GM18526 (cell line): Measurements from ENCODE around the gene RCN2.

Experiments
- POLR2A ChIP-seq: IDR thresholded peaks from 3 replicates; pipeline ENCODE4 v1.6.1; 2011; ENCODE audit not compliant: insufficient read length; ENCODE audit errors: extremely low read depth

The RCN2 gene

GRCh38 chr15:76932135-76932966 is 802 bp downstream of the RCN2 start:
- no peak for TF ChIP-seq POLR2A

DNA sequence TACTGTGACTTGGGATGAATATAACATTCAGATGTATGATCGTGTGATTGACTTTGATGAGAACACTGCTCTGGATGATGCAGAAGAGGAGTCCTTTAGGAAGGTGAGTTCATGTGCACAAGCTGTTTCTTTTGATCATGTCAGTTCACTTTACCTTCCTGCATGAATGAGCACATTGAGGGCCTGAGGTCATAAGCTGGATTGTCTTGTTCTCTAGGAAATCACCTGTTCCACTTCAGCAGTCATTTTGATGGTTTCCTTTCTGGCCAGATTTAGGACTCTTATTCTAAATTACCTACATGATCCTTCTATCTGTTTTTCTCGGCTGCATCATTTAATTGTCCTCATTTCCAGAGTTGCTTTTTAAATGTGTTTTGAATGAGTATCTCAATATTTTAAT is 4.1 kb downstream of the RCN2 start:
- TF ChIP-seq POLR2A = no peak

- no peak for TF ChIP-seq POLR2A
Measured at GRCh38 chr15:76936671-76937070, 5.1 kb downstream of the RCN2 start.

DNA sequence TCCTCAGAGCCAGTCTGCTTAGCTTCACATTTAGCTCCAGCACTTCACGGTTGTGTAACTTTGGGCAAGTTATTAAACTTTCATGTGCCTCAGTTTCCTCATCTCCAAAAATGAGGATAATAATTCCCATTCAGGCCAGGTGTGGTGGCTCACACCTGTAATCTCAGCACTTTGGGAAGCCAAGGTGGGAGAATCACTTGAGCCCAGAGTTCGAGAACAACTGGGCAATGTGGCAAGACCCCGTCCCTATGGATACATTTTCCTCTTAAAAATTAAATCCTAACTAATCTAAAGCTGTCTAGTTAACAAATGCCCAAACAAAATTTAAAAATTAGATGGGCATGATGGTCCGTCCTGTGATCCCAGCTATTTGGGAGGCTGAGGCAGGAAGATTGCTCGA is 7.2 kb downstream of the RCN2 start:
- no peak for TF ChIP-seq POLR2A

DNA sequence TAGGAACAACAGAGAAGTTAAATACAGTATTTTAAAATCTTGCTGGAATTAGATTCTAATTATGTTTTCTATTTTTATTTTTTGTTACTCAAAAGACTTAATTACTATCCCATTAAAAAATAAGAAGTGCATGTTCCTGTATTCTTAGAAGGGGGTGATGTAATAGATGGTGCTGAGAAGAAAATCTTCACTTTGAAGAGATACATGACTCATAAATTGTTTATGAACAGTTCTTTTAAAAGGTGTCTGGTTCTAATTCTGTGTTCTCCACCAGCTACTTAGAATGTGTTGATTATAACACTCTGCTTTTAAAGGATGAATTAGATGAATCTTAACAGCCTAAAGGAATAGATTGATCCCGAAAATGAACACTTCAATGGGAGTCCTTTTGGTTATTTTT is 8.2 kb downstream of the RCN2 start:
- no peak for TF ChIP-seq POLR2A

DNA sequence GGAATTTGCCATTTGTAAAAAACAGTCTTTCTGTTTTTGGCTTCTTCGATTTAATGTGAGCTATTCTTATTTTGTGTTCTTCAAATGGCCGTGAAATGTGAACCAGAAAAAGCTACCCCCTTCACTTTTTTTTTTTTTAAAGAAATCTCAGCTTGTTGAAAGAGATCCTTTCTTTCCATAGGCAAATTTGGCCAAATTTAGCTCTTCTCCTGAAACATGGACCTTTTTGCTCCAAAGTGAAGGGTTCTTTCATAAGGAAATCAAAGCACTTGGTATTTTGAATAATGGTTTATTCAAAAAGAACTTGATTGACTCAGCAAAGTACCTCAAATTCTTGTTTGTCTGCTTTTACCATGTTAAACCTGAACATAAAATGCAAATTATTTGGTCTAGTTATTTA is 10.1 kb downstream of the RCN2 start:
- no peak for TF ChIP-seq POLR2A

- TF ChIP-seq POLR2A = no peak
Measured at GRCh38 chr15:76942331-76942730, 10.8 kb downstream of the RCN2 start.

DNA sequence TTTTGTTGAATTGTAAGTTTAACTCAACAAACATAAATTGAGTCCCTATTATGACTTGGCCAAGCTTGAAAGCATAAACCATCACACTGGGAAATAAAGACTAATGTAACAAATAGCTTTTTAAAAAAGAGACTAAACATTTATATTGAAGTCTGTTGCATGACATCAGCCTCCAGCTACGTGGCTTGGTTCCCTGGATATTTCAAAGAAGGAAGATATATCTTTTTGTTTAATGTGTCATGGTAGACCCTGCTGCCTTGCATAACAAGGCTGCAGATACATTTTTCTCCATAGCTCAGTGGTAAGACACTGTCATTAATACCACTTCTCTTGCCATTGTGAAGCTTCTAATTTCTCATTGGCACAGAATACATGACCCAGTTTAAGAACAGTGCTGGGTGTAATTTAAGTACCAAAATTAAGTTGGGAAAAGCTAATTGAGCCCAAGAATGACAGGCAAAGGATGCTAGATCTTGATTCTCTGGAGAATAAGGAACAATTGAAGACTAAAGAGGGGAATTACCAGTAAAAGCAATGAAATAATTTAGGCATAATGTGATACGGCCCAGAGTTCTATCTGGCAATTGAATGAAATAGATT is 14.0 kb downstream of the RCN2 start:
- no peak for TF ChIP-seq POLR2A

DNA sequence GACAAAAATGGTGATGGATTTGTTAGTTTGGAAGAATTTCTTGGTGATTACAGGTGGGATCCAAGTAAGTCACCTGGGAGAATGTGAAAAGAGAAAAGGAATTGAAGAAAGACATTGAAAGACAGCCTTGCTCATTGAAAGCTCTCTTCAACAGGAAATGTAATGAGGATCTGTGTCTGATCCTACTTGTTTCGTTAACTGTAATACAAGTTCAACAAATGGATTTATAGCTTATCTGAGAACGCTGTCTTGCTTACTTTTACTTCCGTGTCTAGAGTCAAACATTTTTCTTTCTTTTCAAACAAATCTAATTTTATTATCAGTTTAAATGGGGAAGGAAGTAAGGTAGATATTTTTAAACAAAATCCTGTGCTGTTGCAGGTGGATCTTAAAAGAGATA is 15.9 kb downstream of the RCN2 start:
- no peak for TF ChIP-seq POLR2A

- no peak for TF ChIP-seq POLR2A
Measured at GRCh38 chr15:76951220-76951619, 19.7 kb downstream of the RCN2 start.

- no peak for TF ChIP-seq POLR2A
Measured at GRCh38 chr15:76953913-76954312, 22.4 kb downstream of the RCN2 start.

- TF ChIP-seq POLR2A = no peak
Measured at GRCh38 chr15:76954744-76955143, 23.2 kb downstream of the RCN2 start.

DNA sequence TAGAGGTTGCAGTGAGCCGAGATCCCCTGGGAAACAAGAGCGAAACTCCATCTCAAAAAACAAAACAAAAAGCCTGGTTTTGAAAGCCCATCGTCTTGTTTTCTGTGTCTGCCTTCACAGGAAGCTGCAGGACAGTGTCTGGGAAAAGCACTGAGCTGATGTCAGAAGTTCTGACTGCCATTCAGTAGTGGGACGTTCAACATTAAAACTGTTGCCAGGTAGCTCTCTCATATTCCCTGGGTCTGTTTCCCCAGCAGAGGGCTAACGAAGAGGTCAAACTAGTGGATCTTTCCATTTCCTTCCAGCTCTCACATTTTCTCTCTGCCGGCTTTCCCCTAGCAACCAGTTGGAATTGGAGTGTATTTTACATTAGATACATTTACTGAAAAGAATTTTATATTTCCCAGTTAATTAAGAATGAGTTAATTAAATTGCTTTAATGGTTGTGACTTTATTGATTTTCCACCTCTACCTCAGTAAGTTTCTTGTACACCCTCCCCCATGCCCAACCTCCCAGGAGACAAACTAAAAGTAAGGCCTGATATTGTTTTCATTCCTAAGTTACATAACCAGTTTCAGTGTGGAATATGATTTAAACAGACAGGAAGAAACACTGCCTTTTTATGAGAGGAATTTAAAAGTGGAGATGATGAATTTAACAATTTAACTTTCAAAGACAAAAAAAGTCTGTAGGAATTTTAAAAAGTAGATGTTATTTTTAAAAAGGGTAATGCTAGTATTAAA is 29.9 kb downstream of the RCN2 start:
- no peak for TF ChIP-seq POLR2A

DNA sequence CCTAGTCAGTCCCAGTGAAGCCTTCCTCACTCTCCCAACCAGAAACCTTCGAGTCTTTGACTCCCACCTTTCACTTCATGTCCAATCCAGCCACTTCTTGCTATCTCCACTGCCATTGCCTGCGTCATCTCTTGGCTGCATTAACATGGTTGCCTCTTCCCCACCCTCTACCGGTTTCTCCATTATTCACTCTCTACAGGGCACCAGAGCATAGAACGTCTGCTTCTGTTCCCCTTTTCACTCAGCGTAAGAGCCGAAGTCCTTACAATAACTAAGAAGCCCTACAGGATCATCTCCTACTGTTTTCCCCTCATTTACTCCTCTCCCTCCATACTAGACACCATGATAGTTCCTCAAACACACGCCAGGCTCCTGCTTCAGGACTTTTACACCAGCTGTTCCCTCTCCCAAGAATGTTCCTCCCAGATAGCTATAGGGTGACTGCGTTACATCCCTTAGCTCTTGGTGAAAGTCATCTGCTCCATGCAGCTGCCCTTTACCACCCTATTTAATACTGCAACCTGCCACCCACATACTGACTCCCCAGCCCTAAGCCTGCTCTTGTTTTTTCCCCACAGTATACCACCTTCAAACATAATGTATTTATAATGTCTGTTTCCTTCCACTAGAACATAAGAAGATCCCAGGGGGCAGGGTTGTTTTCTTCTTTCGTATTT is 30.9 kb downstream of the RCN2 start:
- TF ChIP-seq POLR2A = no peak

DNA sequence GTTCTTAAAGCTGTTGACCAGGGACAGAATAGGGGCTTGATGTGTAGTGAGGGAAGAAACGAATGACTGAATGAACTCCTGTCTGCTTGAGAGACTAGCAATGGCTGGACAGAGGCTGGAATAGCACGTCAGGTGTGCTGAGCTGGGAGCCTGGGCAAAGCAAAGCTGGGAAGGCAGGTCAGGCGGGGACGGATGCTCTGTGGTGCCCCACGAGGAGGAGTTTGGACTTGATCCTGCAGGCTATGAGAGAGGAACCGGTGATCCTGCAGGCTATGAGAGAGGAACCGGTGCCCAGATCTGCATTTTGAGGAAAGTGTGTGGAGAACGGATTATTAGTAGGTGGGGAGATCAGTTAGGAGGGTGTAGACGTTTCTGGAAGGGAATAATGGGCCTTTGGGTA is 32.0 kb downstream of the RCN2 start:
- no peak for TF ChIP-seq POLR2A

DNA sequence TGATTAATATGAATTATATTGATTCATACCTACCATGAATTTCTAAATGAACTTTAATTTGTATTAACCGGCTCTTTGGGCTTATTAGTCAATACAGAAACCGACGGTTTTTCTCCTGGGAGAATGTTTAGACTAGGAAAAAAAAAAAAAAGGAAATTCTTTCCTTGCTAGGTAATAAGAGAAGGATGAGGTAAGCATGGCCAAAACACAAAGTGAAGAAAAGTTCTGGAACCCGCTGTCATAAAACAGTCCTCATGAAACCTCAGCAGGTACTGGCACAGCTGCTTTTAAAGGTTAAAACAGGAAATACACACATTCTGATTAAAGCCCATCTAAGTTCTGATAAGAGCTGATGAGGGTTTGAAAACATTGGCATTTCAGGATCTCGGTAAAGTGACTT is 32.6 kb downstream of the RCN2 start:
- no peak for TF ChIP-seq POLR2A

DNA sequence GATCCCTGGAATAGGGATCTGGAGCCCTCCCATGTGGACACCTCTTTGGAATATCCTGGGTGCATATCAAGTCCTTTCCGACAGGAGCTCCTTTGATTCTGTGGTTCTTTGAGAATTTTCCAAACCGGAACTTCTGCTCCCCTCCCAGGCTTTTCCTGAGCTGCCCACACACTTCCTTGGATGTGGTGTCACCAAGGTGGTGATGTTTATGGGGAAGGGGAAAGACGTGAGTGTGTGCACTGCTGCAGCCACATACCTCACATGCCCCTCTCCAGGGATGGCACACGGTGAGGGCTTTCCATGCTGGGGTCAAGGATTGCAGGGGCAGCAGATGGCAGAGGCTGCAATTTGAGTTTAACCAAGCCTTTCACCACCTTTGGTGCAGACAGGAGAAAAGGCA is 35.5 kb downstream of the RCN2 start:
- TF ChIP-seq POLR2A = no peak
